Stimulated activated CD4-positive, alpha-beta T cell treated with anti-CD3 and anti-CD28 coated beads, TNF-alpha, amount 100 ng/mL, for 4 hours (primary cell): ENCODE data around the gene MAGEA3.
"Not testable (repeated sequence)": the region's sequence is repeated elsewhere in the genome, so short reads cannot be mapped to it uniquely, and the experiment has no call there.

Experiments used
- DNase-seq, 3 experiments: peaks; one replicate each; pipeline ENCODE4 v3.0.0-alpha.2; 2020; ENCODE audit warnings: low read depth in 3 of 3

MAGEA3 gene

GRCh38 chrX:152697952-152698931 is at the start of gene MAGEA3:
MAGEA3 (plus strand) TSS chrX:152698794; CDS start chrX:152700833, 2,039 bp downstream.
- DNase-seq: not testable (repeated sequence)

DNA sequence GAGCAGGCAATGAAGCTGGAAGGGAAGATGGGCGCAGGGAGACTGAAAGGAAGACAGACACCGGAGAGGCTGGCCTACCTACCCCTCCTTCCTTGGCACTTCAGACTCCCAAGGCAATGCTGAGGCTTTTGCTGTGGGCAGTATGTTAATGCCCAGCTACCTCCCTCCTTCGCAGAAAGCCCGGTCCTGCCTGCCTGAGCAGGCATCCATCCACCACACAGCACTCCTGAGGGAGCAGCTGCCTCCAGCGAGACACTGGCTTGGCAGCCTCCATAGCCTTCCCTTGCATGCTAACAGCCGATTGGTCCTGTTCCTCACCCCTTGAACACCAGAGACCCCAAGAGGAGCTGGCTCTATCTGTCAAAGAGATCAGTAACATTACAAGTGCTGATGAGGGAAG is 46.5 kb upstream of the MAGEA3 start:
- DNase-seq: no peak

DNA sequence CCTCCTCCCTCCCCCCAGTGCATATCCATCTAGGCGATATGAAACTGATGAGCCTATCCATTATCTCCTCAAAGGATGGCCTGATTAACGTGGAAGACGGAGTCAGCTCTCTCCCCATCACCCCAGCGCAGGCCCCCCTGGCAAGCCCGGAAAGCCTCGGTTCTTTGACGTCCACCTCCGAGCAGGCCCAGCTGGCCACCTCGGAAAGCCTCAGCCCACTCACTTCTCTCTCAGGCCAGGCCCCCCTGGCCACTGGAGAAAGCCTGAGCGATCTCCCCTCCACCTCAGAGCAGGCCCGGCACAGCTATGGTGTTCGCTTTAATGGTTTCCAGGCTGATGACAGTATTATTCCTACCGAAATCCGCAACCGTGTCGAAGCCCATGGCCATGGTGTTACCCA is 46.1 kb upstream of the MAGEA3 start:
- DNase-seq: no peak

DNA sequence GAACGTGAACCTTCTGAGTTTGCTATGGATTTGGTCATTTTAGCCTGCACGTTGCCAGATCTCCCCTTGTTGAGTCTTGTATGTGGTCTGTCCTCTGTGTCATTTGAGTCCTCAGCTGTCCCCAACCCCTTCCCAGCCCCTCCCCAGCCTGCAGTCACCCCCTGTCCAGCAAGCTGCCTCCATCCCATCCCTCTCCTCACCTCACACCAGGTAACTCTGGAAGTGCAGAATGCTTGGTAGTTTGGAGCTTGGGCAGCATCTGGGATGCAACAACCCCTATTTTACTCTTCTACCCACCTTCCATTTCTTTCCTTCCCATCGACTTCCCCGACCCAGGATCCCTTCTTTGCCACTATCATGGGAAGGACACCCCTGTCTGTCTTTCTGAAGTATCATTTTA is 42.5 kb upstream of the MAGEA3 start:
- DNase-seq: no peak

- no peak for DNase-seq
Measured at GRCh38 chrX:152656890-152657289, 41.7 kb upstream of the MAGEA3 start.

DNA sequence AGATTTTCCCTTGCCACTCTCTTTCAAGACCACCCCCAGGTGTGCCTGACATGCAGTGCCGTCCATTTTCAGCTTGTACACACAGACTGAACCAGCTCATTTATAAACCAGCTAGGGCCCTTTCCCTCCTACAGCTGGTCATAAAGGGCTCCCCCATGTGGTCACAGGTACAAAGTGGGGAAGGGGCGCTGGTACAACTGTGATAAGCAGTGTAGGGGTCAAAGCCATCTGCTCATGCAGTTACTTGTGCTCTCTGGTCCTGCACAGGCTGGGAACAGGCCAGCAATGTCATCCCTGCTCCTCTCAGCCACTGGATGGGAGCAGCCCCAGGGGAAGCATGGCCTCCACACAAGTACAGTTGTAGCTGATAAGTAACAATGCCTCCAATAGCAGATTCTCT is 40.3 kb upstream of the MAGEA3 start:
- no peak for DNase-seq

DNA sequence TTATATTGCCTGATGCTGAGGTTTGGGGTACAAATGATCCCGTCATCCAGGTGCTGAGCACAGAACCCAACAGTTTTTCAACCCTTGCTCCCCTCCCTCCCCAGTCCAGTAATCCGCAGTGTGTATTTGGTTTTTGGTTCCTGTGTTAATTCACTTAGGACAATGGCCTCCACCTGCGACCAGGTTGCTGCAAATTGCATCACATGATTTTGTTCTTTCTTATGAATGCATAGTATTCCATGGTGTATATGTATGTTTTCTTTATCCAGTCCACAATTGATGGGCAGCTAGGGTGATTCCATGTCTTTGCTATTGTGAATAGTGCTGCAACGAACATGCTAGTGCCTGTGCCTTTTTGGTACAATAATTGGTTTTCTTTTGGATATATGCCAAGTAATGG is 35.5 kb upstream of the MAGEA3 start:
- DNase-seq: no peak

GRCh38 chrX:152674135-152674534 is 24.5 kb upstream of the MAGEA3 start:
- no peak for DNase-seq

- not testable (repeated sequence) for DNase-seq
Measured at GRCh38 chrX:152674652-152675051, 23.9 kb upstream of the MAGEA3 start.

- not testable (repeated sequence) for DNase-seq
Measured at GRCh38 chrX:152681012-152681411, 17.6 kb upstream of the MAGEA3 start.

- not testable (repeated sequence) for DNase-seq
Measured at GRCh38 chrX:152700390-152700789, 1.8 kb downstream of the MAGEA3 start.

DNA sequence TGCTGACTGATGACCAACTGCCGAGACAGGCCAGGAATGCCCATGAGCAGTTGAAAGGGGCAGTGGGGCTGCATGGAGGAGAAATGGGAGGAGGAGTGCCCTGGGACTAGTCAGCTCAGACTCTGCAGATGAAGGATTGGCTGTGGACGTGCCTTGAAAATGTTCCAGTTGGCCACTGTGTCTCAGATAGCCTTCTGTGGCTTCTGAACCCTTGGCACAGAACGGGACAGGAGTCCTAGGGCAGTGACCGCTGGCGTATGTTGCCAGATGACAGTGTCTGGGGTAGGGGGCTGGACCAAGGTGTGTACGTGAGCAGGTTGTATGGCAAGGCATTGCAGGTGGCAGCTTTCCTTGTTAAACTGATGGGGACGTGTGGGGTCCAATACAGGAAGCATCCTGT is 7.9 kb downstream of the MAGEA3 start:
- not testable (repeated sequence) for DNase-seq

DNA sequence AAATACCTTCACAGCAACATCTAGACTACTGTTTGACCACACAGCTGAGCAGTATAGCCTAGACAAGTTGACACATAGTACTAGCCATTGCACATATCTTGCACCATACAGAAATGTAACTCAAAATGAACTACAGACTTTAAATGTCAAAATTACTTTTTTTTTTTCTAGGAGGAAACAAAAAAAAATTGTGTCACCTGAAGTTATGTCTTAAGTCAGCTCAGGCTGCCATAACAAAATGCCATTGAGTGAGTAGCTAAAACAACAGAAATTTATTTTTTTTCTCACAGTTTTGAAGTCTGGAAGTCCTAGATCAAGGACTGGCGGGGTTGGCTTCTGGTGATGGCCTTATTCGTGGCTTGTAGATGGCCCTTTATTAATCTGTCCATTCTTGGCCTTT is 10.6 kb downstream of the MAGEA3 start, which contains the start of gene CSAG2:
Gene CSAG2, minus strand, starts transcription at position 101 of the 400 bp plus-strand sequence. CDS start 161 bp downstream, outside the sequence.
- DNase-seq: not testable (repeated sequence)

- not testable (repeated sequence) for DNase-seq
Measured at GRCh38 chrX:152713195-152713594, 14.6 kb downstream of the MAGEA3 start.

GRCh38 chrX:152713815-152714787 is 15.5 kb downstream of the MAGEA3 start, which contains the start of gene MAGEA2B:
MAGEA2B (plus strand) TSS chrX:152714628; CDS start chrX:152717107, 2,479 bp downstream.
- DNase-seq: not testable (repeated sequence)

- DNase-seq: no peak
Measured at GRCh38 chrX:152725409-152725808, 26.8 kb downstream of the MAGEA3 start.

DNA sequence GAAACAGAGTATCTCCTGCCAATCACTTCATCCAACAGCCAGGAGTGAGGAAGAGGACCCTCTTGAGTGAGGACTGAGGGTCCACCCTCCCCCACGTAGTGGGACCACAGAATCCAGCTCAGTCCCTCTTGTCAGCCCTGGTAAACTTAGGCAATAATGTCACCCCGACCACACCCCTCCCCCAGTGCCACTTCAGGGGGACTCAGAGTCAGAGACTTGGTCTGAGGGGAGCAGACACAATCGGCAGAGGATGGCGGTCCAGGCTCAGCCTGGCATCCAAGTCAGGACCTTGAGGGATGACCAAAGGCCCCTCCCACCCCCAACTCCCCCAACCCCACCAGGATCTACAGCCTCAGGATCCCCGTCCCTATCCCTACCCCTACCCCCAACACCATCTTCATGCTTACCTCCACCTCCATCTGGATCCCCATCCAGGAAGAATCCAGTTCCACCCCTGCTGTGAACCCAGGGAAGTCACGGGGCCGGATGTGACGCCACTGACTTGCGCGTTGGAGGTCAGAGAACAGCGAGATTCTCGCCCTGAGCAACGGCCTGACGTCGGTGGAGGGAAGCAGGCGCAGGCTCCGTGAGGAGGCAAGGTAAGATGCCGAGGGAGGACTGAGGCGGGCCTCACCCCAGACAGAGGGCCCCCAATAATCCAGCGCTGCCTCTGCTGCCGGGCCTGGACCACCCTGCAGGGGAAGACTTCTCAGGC is 34.8 kb downstream of the MAGEA3 start, which contains the start of the genes CSAG1 and MAGEA12:
Gene CSAG1, minus strand, starts transcription at position 461 of the 715 bp plus-strand sequence. CDS start 1,261 bp downstream, outside the sequence.
Gene MAGEA12, plus strand, starts transcription at position 497 of the 715 bp plus-strand sequence. CDS start 2,405 bp downstream, outside the sequence.
- DNase-seq: no peak

DNA sequence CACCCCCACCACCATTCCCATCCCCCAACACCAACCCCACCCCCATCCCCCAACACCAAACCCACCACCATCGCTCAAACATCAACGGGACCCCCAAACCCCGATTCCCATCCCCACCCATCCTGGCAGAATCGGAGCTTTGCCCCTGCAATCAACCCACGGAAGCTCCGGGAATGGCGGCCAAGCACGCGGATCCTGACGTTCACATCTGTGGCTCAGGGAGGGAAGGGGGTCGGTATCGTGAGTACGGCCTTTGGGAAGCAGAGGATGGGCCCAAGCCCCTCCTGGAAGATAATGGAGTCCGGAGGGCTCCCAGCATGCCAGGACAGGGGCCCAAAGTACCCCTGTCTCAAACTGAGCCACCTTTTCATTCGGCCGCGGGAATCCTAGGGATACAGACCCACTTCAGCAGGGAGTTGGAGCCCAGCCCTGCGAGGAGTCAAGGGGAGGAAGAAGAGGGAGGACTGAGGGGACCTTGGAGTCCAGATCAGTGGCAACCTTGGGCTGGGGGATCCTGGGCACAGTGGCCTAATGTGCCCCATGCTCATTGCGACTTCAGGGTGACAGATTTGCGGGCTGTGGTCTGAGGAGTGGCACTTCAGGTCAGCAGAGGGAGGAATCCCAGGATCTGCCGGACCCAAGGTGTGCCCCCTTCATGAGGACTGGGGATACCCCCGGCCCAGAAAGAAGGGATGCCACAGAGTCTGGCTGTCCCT is 35.7 kb downstream of the MAGEA3 start:
- not testable (repeated sequence) for DNase-seq

GRCh38 chrX:152735101-152735500 is 36.5 kb downstream of the MAGEA3 start:
- no peak for DNase-seq

DNA sequence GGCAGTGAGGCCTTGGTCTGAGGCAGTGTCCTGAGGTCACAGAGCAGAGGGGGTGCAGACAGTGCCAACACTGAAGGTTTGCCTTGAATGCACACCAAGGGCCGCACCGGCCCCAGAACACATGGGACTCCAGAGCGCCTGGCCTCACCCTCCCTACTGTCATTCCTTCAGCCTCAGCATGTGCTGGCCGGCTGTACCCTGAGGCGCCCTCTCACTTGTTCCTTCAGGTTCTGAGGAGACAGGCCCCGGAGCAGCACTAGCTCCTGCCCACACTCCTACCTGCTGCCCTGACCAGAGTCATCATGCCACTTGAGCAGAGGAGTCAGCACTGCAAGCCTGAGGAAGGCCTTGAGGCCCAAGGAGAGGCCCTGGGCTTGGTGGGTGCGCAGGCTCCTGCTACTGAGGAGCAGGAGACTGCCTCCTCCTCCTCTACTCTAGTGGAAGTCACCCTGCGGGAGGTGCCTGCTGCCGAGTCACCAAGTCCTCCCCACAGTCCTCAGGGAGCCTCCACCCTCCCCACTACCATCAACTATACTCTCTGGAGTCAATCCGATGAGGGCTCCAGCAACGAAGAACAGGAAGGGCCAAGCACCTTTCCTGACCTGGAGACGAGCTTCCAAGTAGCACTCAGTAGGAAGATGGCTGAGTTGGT is 37.4 kb downstream of the MAGEA3 start:
- DNase-seq: no peak
